DOHH2 (cell line): ENCODE measurements around the gene KPNA1.
"Not testable (repeated sequence)": the region's sequence is repeated elsewhere in the genome, so short reads cannot be mapped to it uniquely, and the experiment has no call there.

ENCODE experiments used
- H3F3A ChIP-seq: fragments of 200-600 bp; sonication (generic), shearing (Covaris generic); 2 replicates; pipeline ENCODE4 v1.6.0; 2016; ENCODE audit warnings: antibody characterized with exemption, mild to moderate bottlenecking; ENCODE audit not compliant: control insufficient read depth, insufficient read depth
- H3K27ac ChIP-seq: fragments of 200-600 bp; sonication (generic); 2 replicates; pipeline ENCODE4 v1.5.1; 2014; ENCODE audit warnings: low read depth, mild to moderate bottlenecking, low read length, moderate library complexity
- H3K27me3 ChIP-seq: fragments of 200-600 bp; sonication (generic); 2 replicates; pipeline ENCODE4 v1.6.1; 2014; ENCODE audit warnings: mild to moderate bottlenecking, low read length, mixed read lengths; ENCODE audit not compliant: control insufficient read depth
- H3K36me3 ChIP-seq: fragments of 200-600 bp; sonication (generic); 2 replicates; pipeline ENCODE4 v1.6.1; 2014; ENCODE audit warnings: mild to moderate bottlenecking, low read length, moderate library complexity, mixed read lengths; ENCODE audit not compliant: control insufficient read depth
- H3K4me1 ChIP-seq: fragments of 200-600 bp; sonication (generic); 2 replicates; pipeline ENCODE4 v1.6.1; 2014; ENCODE audit warnings: mild to moderate bottlenecking, low read length, mixed read lengths; ENCODE audit not compliant: control insufficient read depth
- H3K4me2 ChIP-seq: fragments of 200-600 bp; sonication (generic); 2 replicates; pipeline ENCODE4 v1.6.0; 2014; ENCODE audit warnings: mild to moderate bottlenecking, low read length, moderate library complexity
- H3K4me3 ChIP-seq: fragments of 200-600 bp; sonication (generic); 2 replicates; pipeline ENCODE4 v1.5.1; 2014; ENCODE audit warnings: mild to moderate bottlenecking, low read length, mixed read lengths
- H3K79me2 ChIP-seq: fragments of 200-600 bp; sonication (generic); 2 replicates; pipeline ENCODE4 v1.6.1; 2014; ENCODE audit warnings: mild to moderate bottlenecking, low read length, mixed read lengths; ENCODE audit not compliant: control insufficient read depth
- H3K9me2 ChIP-seq: fragments of 200-600 bp; sonication (generic); replicated peaks from 2 replicates; pipeline ENCODE4 v1.6.1; 2014; ENCODE audit warnings: mild to moderate bottlenecking, low read length, mixed read lengths; ENCODE audit not compliant: control insufficient read depth
- H3K9me3 ChIP-seq: fragments of 200-600 bp; sonication (generic); 2 replicates; pipeline ENCODE4 v1.6.1; 2014; ENCODE audit warnings: antibody characterized with exemption, low read length, mixed read lengths; ENCODE audit not compliant: control insufficient read depth, insufficient read depth
- H4K20me1 ChIP-seq: fragments of 200-600 bp; sonication (generic); 2 replicates; pipeline ENCODE4 v1.6.0; 2014; ENCODE audit warnings: low read depth, mild to moderate bottlenecking, antibody characterized with exemption, low read length, moderate library complexity; ENCODE audit not compliant: control insufficient read depth, insufficient read depth
- EZH2phosphoT487 ChIP-seq: fragments of 200-600 bp; sonication (generic); IDR thresholded peaks from 2 replicates; pipeline ENCODE4 v1.6.1; 2017; ENCODE audit warnings: borderline replicate concordance, mild to moderate bottlenecking, antibody characterized with exemption, low read length, moderate library complexity, mixed read lengths
- TF ChIP-seq, protein P1 (sequence below): fragments of 200-600 bp; sonication (generic); IDR thresholded peaks from one replicate; pipeline ENCODE4 v1.5.1; 2014; ENCODE audit warnings: antibody characterized with exemption, mild to moderate bottlenecking, low read depth, low read length; ENCODE audit not compliant: poor library complexity, severe bottlenecking

Gene KPNA1

DNA sequence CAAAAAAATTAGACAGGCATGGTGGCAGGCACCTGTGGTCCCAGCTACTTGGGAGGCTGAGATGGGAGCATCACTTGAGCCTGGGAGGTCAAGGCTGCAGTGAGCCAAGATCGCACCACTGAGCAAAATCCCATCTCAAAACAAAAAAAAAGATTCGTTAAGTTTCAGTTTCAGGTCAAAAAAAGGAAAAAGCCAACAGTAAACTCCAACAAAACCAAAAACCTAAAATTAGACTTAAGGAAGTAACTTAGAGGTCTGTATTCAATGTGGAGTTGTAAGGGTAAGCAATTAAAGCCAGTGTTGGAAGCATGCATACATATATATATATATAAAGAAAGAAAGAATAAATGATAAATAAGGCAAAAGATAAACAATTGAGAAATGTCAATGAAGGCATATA, 11.8 kb downstream of the KPNA1 start:
- H3K4me2 ChIP-seq: no peak overlapping the region
- H3K4me3 ChIP-seq: no peak overlapping the region
- H3K9me2 ChIP-seq: no peaks in the 10 kb centered on the region
- H3K9me3 ChIP-seq: no peaks in the 10 kb centered on the region
- H3K27ac ChIP-seq: no peak overlapping the region
- H3F3A ChIP-seq: no peaks in the 10 kb centered on the region
- TF ChIP-seq, protein P1, sequence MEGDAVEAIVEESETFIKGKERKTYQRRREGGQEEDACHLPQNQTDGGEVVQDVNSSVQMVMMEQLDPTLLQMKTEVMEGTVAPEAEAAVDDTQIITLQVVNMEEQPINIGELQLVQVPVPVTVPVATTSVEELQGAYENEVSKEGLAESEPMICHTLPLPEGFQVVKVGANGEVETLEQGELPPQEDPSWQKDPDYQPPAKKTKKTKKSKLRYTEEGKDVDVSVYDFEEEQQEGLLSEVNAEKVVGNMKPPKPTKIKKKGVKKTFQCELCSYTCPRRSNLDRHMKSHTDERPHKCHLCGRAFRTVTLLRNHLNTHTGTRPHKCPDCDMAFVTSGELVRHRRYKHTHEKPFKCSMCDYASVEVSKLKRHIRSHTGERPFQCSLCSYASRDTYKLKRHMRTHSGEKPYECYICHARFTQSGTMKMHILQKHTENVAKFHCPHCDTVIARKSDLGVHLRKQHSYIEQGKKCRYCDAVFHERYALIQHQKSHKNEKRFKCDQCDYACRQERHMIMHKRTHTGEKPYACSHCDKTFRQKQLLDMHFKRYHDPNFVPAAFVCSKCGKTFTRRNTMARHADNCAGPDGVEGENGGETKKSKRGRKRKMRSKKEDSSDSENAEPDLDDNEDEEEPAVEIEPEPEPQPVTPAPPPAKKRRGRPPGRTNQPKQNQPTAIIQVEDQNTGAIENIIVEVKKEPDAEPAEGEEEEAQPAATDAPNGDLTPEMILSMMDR: no peak
- no peak for TF ChIP-seq EZH2phosphoT487
- no peaks in the 10 kb centered on the region for H3K27me3 ChIP-seq
- peaks cover 2% of the 10 kb centered on the region for H3K36me3 ChIP-seq
- H4K20me1 ChIP-seq: peaks cover 11% of the 10 kb centered on the region; the same call in 1 of the 2 replicates
- no peaks in the 10 kb centered on the region for H3K4me1 ChIP-seq
- peaks cover 100% of the 10 kb centered on the region for H3K79me2 ChIP-seq

DNA sequence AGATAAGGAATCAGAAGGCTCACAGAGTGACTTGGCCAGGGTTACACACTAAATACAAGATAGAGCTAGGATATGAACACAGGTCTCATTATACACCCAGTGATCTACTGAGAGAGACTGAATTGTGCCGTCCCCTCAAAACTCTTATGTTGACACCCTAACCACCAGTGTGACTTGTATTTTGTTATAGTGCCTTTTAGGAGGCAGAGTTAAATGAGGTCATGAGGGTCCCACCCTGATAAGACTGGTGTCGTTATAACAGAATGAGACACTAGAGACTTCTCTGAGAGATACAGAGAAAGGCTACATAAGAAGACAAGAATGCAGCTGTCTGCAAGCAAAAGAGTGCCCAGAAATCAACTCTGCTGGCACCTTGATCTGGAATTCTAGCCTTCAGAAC, 12.6 kb downstream of the KPNA1 start:
- peaks cover 5% of the 10 kb centered on the region for H3K36me3 ChIP-seq
- H3F3A ChIP-seq: no peaks in the 10 kb centered on the region
- peaks cover 100% of the 10 kb centered on the region for H3K79me2 ChIP-seq
- H3K4me3 ChIP-seq: no peak overlapping the region
- H3K27me3 ChIP-seq: no peaks in the 10 kb centered on the region
- H3K9me2 ChIP-seq: no peaks in the 10 kb centered on the region
- TF ChIP-seq, protein P1: no peak
- TF ChIP-seq EZH2phosphoT487: no peak
- no peak overlapping the region for H3K4me2 ChIP-seq
- H3K4me1 ChIP-seq: no peaks in the 10 kb centered on the region
- peaks cover 11% of the 10 kb centered on the region; the same call in 1 of the 2 replicates for H4K20me1 ChIP-seq
- H3K27ac ChIP-seq: no peak overlapping the region
- no peaks in the 10 kb centered on the region for H3K9me3 ChIP-seq

DNA sequence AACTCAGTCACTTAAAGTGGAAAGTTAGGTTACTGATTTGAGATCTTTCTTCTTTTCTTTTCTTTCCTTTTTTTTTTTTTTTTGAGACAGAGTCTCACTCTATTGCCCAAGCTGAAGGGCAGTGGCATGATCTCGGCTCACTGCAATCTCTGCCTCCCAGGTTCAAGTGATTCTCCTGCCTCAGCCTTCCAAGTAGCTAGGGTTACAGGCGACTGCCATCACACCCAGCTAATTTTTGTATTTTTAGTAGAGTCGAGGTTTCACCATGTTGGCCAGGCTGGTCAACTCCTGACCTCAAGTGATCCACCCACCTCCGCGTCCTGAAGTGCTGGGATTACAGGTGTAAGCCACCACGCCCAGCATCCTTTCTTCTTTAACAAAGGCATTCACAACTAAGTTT, 13.8 kb downstream of the KPNA1 start:
- not testable (repeated sequence) for H3K27ac ChIP-seq, H3F3A ChIP-seq, H3K27me3 ChIP-seq, H3K4me3 ChIP-seq, H3K4me1 ChIP-seq, H3K9me2 ChIP-seq, H3K4me2 ChIP-seq, H3K9me3 ChIP-seq
- H3K79me2 ChIP-seq: peaks cover 99% of the 10 kb centered on the region
- peaks cover 17% of the 10 kb centered on the region for H3K36me3 ChIP-seq
- H4K20me1 ChIP-seq: peaks cover 11% of the 10 kb centered on the region

- H3F3A ChIP-seq: no peaks in the 10 kb centered on the region; the same call in 1 of the 2 replicates
- H3K27ac ChIP-seq: no peak overlapping the region
- H3K9me2 ChIP-seq: no peaks in the 10 kb centered on the region
- H3K79me2 ChIP-seq: peaks cover 75% of the 10 kb centered on the region
- no peak overlapping the region for H3K4me3 ChIP-seq
- H3K4me2 ChIP-seq: no peak overlapping the region
- TF ChIP-seq, protein P1: no peak
- TF ChIP-seq EZH2phosphoT487: no peak
- no peaks in the 10 kb centered on the region for H3K9me3 ChIP-seq
- no peaks in the 10 kb centered on the region for H3K4me1 ChIP-seq
- H4K20me1 ChIP-seq: no peaks in the 10 kb centered on the region; the same call in none of the 2 replicates
- peaks cover 40% of the 10 kb centered on the region for H3K36me3 ChIP-seq
- no peaks in the 10 kb centered on the region for H3K27me3 ChIP-seq
Measured at GRCh38 chr3:122498152-122498551, 16.6 kb downstream of the KPNA1 start.
